Measurements from ENCODE around the gene LMNB1.

- TF ChIP-seq CTCF (conservative IDR thresholded peaks at IDR 0.05) (no peak), ZFX (IDR thresholded peaks at IDR 0.05) (no peak)
Measured at GRCh38 chr5:126778675-126779403, 1.9 kb downstream of the LMNB1 start.
